Prostate gland (tissue), 2 donors: ENCODE results near the gene MAN2B1.

ENCODE experiments used
- CTCF ChIP-seq, 4 experiments: fragments of 200-600 bp in 2 of 4; fragments of 450-650 bp in 2 of 4; sonication (generic) in 2 of 4; IDR thresholded peaks; 1 replicate in 3 of 4; 2 replicates in 1 of 4; pipeline ENCODE4 v1.5.1; 2016 to 2019; ENCODE audit warnings: antibody characterized with exemption in 4 of 4, mild to moderate bottlenecking in 2 of 4, moderate library complexity in 2 of 4
- POLR2A ChIP-seq: fragments of 450-650 bp; IDR thresholded peaks from one replicate; pipeline ENCODE4 v1.6.1; 2016; ENCODE audit warnings: antibody characterized with exemption, mild to moderate bottlenecking

- TF ChIP-seq CTCF (IDR thresholded peaks at IDR 0.05), result no peak
- no peak for TF ChIP-seq POLR2A
Measured at GRCh38 chr19:12642506-12642905, 24.0 kb downstream of the MAN2B1 start.
